SHP77 (cell line): Measurements from ENCODE around the gene NFIB.

ENCODE experiments used
- DNase-seq, 2 experiments: peaks; one replicate each; lab custom pipeline; 2025; lab: John Stamatoyannopoulos, UW

The NFIB gene

DNA sequence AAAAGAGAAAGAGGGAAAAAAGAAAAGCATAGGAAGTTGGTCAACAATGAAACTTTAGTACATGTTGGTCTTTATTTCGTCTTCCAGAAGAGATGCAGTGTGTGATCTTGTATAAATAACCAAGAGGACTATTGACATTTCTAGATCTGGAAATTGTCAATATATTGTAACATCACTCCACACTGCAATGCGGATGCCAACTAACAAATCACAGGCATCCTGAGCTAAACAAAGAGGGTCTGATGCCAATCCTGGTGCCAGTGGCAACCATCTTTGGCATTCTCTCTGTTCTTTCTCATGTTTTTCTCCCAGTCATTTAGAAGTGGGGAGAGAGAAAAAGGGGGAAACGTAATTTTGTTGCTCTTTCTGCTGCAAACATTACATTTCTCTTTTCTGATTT, 9.7 kb downstream of the NFIB start:
- no peak for DNase-seq

DNA sequence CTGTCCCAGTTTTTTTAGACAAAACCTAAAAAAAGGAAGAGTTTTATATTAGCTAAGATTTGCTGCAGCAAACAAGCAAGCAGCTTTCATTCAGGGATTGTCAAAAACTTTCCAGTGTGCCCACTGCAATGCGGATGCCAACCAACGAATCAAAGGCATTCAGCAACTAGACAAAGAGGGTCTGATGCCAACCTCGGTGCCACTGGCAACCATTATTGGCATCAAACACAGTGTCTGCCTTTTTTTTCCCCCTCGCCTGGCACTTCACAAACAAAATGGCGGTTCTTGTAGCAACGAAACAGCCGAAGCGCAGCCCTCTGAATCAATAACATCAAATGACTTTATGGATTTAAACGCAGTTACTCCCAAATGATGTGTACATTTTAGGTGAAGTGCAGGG, 10.4 kb downstream of the NFIB start:
- no peak for DNase-seq

DNA sequence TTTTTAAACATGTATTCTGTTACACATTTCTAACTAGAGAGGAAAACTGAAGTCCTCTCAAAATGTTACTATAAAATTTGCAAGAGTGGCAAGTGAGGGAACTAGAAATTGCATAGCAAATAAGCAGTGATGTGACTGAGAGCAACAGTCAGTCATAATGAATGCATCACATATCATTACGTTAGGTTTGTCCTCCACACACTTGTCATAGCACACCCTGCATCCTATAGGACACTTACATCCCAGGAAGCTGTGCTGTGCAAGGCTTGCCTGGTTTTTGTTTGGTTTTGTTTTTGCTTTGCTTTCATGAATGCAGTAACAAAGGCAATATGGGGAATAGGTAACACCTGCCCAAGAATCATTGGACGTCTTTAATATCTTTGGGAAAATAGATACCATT, 10.8 kb downstream of the NFIB start:
- DNase-seq: no peak

DNA sequence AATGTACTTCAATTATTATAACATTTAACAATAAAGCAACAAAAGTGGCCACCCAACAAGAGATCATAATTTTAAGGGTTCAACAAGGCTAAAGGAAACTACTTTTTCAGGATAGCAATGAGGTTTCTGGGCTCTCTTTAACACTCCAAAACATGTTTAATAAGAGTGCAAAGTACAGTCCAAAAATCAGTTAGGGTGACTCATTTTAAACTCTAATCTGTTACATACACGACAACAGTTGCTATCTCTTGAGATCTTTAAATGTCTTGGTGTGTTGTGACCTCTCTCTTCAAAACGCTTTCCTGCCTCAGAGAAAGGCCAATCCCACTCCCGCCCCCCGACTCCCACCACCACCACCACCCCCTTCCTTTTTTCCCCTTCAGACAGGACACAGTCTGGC, 11.5 kb downstream of the NFIB start:
- DNase-seq: no peak

DNA sequence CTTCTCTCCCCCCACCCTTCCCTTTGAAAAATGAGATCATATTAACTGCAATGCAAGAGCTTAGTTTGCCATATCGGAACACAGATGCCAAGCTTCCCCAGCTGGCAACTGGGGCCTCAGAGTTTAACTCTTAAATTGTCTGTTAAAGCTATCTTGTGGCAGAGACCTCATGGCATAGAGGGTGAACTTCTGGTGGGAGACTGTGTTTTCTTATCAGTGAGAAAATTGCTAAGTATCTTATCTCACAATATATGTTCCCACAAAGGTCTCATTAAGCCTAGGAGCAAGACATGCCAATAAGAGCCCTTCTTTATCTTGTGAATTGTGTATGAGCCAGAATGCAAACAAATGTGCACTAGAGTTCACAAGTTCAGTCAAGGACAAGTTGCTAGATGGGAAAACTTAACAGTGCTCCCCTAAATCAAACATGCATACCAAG, 12.3 kb downstream of the NFIB start:
- no peak for DNase-seq

DNA sequence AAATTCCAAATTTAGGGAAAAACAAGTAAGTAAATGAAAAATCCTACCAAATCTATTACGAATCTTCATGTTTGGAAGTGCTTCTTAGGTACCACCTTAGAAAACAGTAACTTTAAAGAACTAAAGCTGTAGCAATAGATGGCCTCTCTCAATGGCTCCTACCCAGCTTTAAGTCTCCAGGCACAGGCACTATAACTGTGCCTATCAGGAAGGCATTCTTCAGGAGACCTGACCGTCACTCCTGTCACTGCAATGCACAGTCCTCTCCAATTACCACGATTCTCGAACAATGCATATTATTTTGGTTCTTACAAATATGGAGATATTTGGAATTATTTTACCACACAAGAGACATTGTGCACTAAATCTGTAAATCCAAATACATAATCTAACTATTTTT, 12.9 kb downstream of the NFIB start:
- DNase-seq: no peak

DNA sequence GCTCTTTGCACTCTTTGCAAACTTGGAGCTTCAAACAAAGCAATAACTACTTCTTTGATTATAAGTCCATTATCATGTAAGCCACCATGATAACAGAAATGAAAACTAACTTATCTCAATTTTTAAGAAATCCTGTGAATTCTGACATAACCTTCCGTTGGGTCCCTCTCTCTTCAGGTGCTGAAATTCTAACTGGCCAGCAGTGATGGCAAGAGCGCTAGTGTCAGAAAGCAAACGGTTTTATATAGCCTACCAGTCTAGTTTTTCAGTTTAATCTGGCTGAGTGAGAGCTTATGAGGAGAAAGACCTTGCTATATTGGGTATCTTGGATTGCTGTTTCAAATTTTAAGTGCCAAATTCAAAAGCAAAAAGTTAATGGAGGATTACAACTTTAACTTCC, 13.4 kb downstream of the NFIB start:
- no peak for DNase-seq

DNA sequence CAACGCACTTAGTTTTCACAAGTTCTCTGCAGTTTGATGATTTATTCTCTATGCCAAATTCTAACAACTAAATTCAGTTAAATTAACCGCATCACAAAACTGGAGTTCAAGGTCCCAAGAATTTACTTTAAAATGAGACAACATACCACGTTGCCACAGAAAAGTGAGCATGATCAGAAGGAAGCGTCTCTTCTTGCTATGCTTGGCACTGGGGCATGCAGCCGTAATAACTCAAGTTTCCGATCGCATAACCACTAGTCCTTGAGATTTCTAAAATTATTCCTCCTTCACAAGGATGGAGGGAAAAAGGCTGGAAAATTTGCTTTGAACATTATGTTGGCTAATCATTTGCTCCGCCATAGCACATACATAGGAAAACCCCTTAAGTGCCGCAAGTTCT, 13.9 kb downstream of the NFIB start:
- DNase-seq: no peak

DNA sequence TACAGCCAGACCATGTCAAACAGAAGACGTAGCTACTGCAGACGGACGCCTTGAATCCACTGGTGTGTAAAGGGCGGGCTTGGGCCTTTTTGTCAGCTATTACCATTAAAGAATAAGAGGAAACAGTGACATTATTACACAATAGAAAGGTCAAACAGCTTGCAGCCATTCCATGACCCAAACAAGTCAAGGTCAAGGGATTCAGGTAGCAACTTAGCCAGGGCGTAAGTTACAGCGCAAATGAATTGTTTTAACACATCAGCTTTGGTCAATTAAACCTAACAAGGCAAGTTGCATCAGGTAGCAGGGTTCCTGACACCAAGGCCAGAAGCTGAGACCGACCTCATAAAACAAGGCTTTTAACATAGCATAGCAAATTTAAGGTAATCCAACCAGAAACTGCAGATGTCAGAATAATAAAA, 15.3 kb downstream of the NFIB start:
- no peak for DNase-seq

DNA sequence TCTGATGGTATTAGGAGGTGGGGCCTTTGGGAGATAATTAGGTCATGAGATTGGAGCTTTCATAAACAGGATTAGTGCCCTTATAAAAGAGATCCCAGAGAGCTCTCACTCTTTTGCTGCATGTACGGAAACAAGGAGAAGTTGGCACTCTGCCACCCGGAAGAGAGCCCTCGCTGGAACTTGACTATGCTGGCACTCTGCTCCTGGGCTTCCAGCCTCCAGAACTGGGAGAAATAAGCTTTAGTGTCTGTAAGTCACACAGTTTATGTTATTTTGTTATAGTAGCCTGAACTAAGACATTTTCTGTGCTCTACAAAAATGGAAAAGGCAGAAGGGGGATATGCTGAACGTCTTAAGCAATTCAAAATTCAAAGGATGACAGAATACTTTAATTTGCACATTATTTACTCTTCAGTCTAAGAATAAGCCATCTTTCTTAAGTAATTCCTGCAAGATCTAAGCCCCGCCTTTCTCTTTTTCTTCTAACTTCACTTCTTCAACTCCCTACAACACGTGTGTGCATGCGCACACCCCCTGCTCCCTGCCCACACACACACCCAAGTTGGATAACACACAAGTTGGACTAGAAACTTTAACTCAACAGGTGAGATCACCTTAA, 17.3 kb downstream of the NFIB start:
- DNase-seq: no peak

DNA sequence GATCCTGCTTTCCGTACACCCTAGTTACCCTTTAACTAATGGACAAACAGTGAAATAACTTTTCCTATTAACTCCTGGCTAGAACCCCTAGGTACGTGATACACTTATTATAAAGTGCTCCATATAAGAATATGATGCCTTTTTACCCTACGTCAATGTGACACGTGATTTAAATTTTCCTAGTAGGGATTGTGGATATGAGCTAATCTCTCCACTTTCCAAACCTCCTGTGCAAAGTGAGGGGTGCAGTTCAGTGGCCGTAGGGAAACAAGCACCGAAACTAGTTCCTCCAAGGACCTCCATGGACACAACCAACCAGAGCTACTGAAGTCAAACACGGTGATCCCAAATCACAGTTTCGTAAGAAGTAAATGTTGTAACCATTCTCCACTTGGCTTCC, 19.3 kb downstream of the NFIB start:
- no peak for DNase-seq

DNA sequence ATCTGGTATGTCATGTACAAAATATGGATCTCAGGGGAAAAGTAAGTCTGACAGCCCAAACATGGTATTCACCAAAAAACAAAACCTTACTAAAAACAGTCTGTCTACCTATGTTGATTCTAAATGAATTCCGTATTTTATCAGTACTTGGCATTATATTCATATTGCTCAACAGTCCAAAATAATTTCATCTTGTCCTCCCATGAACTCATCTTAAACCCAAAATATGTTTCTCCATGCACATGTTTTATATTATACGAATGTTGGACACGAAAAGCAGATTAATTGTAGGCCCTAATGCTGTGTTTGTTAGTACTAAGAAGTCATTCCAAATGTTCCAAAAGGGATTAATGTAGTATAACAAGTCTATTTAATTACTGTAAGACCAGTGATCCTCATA, 20.1 kb downstream of the NFIB start:
- DNase-seq: no peak

DNA sequence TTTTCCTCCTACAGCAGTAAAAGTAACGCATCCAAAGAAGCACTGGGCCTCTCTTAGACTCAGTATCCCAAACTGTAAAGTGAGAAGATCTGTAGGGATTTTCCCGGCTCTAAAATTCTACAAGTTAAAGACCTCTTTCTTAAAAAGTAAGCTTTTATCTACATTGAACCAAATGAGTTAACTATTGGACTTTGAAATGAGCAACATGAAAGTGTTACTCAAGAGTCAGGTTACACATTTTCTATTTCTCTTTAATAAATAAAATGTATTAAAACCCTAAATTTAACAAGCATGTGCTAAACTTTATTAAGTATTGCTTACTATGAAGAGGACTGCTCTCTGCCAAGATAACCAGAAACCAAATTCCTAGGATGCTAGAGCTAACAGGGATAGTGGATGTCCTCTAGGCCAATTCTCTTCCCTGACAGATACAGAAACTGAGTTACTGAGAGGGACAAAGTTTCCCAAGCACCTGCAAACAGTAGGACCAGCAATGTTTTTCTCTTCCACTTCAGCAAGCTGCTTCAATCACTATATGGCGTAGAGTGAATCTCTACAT, 21.7 kb downstream of the NFIB start:
- no peak for DNase-seq

DNA sequence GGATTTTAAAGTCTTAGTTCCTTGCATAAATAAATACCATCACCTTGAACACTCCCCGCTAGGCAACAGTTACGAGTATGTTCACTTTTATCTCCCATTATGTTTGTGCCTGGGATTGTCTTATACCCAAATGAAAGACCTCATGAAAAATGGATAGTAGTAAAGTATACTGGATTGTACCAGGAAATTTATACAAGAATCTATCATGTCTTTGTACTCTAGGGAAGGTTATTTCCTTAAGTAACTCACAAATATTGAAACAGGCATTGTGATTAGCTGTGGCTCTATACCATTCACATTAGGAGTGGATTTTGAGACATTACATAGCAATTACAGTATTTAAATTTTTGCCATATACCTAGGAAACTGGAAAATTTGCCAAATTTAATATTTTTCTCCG, 24.0 kb downstream of the NFIB start:
- DNase-seq: no peak

DNA sequence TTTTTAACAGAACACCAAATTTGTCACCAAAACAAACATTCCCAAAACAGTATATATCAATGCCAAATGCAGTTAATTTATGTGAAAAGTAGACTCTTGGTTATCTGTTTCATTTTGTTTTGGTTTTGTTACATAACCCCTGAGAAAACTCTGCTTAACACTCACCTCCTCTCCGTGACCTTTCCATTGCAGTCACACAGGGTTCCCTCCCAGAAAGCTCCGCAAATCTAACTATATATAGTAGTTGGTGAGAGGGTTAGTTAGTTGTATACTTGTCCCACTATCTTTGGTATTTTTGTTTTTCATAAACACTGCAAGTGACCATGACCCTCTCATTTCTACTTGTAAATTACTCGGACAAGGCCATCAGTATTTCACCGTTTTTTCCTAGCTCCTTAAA, 25.5 kb downstream of the NFIB start:
- DNase-seq: no peak

DNA sequence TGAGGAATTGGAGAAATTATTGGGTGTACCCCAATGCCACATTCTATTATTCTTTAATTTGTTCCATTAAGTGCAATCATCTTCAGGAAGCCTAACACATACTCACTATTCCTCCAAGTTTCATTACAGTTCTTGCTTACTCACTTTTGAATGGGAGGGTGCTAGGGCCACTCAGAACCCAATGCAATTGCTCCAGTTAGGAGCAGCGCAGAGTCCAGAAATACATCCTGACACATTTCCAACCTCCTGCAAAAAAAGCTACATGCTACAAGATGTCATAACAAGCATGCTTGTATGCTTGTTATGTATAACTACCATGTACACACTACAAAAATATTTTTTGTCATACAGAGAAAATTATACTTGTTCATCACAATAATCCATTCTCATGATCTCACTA, 27.8 kb downstream of the NFIB start:
- DNase-seq: no peak

DNA sequence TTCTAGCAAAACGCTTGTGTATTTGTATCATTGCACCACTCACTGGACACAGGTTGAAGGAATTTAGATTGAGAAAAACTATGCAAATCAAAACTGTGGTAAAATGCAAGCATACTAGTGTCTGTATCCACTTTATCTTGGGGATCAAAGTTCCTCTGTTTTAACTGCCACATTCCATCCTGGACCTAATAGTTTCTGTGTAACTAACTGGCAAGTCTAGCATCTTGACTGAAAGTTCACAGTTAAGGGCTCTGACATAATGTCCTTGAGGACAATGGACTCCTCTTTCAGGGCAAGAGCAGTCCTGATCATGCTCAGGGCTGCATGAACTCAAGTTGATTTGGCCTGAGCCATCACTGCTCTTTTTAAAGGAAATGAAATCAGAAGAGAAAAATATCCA, 30.7 kb downstream of the NFIB start:
- DNase-seq: no peak

DNA sequence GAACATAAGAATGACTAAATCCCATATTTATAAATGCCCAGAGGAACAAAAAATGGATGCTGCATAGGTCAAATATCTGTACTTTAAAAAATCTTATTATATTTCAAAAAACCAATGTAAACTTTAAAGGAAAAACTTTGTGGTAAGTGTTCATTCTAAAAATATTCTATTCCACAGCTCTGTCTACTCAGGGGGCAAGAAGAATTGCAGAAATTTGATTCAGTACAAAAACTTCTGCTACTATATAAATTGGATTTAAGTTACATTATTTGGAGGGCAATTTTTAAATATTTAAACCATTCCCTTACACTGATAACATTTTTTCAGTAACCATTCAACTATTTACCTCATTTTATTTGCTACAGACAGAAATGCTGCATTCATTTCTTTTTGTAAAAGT, 32.1 kb downstream of the NFIB start:
- DNase-seq: no peak

DNA sequence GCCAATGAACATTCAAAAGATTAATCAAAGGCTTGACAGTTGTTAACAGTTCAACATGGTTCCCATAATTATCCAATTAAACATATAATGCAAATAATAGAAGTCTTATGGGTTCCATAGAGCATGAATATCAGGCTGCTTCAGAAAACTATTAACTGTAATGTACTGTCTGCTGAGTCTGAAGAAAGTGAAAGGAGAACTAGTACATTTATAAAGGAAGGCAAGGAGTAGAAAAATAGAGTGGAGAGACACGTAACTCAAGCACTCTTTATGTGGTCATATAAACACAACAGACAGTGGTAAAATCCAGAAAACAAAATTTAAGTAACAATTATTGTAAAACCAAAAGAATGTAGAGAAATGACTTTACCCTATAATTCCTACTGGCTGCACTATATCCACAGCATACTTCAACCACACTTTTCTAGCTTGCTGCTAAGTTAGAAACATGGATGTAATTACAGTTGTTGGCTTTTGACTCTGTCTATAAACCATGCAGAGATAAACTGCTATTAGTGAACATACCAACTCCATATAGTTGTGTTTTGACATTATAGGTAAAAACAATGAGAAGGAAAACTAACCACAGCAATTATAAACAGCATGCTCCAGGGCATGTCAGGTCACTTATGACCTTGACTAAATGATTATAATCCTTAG, 32.7 kb downstream of the NFIB start:
- no peak for DNase-seq

DNA sequence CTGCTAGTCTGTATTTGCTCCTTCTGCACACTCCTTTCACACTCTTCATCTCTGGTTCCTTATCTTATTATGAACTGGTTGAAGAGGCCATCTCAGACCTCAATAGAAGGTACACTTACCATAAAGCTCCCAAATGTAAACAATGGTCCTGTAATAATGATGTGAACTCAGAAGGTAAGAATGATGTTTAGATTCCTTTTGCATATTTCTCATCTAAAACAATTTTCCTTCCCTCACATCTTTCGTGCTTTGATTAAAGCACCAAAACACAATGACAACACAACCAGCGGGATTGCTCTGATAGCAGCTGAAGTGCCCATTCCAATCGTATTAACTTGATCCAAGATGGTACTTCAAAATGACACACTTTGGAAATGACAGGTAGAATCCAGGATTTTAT, 34.3 kb downstream of the NFIB start:
- DNase-seq: no peak

DNA sequence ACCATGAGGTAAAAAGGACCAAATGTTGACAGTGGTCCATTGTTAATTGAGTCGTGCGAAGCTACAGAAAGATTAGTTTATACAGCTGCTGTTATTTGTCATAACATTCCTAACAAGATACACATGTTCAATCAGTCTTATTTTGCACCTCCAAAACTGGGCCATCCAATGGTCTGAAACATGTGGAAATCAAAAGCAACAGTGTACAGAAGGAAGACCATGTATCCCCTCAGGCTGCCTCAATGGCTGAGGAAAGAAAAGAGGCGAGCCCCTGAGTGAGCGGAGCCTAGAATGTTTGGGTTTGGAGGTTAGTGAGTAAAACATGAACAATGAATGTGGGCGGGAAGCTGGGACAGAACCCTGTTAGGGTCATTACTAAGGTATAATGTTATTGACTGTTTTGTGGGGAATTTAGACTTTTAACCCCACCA, 35.6 kb downstream of the NFIB start:
- DNase-seq: no peak

DNA sequence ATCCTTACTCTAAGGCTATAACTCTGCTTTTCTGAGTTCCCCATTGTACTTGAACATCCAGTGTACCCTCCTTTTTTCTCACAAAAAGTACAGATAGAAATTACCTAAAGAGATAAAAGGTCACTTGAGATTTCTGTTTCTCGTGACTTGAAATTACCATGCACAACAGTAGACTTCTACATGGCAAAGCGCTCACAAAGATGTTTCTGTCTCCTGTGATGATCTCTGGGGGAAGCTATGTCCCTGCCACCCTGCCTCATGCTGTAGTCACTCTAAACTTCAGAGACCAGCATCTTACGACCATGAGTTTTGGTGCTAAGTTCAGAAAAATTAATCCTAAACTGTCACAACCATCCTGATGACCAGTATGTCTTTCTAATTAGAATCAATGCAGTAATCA, 36.2 kb downstream of the NFIB start:
- no peak for DNase-seq

DNA sequence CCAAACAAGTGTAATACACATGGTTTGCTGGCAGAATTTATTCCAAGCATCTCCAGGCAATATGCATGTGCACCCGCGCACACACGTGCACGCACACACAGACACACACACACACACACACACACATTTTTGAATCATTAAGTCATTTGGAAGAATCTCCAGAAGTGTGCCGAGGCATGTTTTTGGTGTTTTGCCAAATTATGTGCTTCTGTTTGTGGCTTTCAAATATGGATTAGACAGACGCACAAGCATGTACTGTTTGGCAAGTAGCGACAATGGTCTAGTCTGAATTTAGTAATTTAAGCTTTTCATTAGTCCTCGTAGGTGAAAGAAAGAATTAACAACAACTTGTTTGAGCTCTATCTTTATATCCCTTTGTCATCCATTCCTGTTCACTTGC, 36.7 kb downstream of the NFIB start:
- DNase-seq: no peak

DNA sequence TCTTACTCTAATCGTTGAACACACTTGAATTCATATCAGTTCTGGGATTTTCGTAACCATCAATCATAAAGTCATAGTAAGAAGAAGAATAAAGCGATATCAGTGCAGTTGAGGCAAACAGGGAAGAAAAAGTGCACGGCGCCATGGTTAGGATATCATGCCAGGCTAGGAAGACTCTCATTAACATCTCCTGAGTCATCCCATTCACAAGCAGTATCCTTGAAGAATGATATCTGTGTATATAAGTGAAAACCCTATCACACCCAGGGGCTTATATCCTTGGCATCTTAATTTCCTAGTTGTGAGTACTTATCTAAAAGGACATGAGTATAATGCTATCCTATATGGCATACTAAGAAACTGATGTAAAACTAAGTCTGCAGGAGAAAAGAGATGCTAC, 38.6 kb downstream of the NFIB start:
- no peak for DNase-seq
